Measurements from ENCODE around the gene TAF11L14.
"Not testable (repeated sequence)": the region's sequence is repeated elsewhere in the genome, so short reads cannot be mapped to it uniquely, and the experiment has no call there.

The TAF11L14 gene

GRCh38 chr5:17634160-17634559 is at the start of gene TAF11L14:
TSS of gene TAF11L14 (plus strand) at chr5:17634460.
- in situ Hi-C loops (cut with MboI; ENCODE audit: low sequenced_read_pairs, unreplicated experiment): no loop called here
- no peak for TF ChIP-seq CTCF (IDR thresholded peaks at IDR 0.05; ENCODE audit: borderline replicate concordance, control extremely low read depth, extremely low read depth, insufficient read depth, missing control alignments)
- no peak for DNase-seq (ENCODE audit: low spot score)

GRCh38 chr5:17585658-17586057 is 48.6 kb upstream of the TAF11L14 start, which contains the start of gene TAF11L7:
TSS of gene TAF11L7 (minus strand) at chr5:17585758.
- in situ Hi-C loops (cut with MboI; ENCODE audit: low sequenced_read_pairs, unreplicated experiment); DNase-seq (ENCODE audit: low spot score): not testable (repeated sequence)

- in situ Hi-C loops (cut with MboI; ENCODE audit: low sequenced_read_pairs, unreplicated experiment); DNase-seq (ENCODE audit: low spot score): not testable (repeated sequence)
These were observed 43.4 kb upstream of the TAF11L14 start, which contains the start of gene TAF11L8 for GRCh38 chr5:17590860-17591259. TSS of gene TAF11L8 (minus strand) at chr5:17590960.

GRCh38 chr5:17594255-17594654 is 40.0 kb upstream of the TAF11L14 start, which contains the start of gene TAF11L9:
TSS of gene TAF11L9 (minus strand) at chr5:17594394.
- DNase-seq (ENCODE audit: low spot score); in situ Hi-C loops (cut with MboI; ENCODE audit: low sequenced_read_pairs, unreplicated experiment): not testable (repeated sequence)

GRCh38 chr5:17597728-17598127 is 36.5 kb upstream of the TAF11L14 start, which contains the start of gene TAF11L10:
TSS of gene TAF11L10 (minus strand) at chr5:17597828.
- in situ Hi-C loops (cut with MboI; ENCODE audit: low sequenced_read_pairs, unreplicated experiment); DNase-seq (ENCODE audit: low spot score): not testable (repeated sequence)

- in situ Hi-C loops (cut with MboI; ENCODE audit: low sequenced_read_pairs, unreplicated experiment); DNase-seq (ENCODE audit: low spot score): not testable (repeated sequence)
These were observed 30.4 kb upstream of the TAF11L14 start, which contains the start of gene TAF11L11 for GRCh38 chr5:17603880-17604279. TSS of gene TAF11L11 (plus strand) at chr5:17604183.

- no peak for TF ChIP-seq CTCF (IDR thresholded peaks at IDR 0.05; ENCODE audit: borderline replicate concordance, control extremely low read depth, extremely low read depth, insufficient read depth, missing control alignments)
- in situ Hi-C loops (cut with MboI; ENCODE audit: low sequenced_read_pairs, unreplicated experiment): no loop called here
- DNase-seq (ENCODE audit: low spot score): no peak
These were observed 29.3 kb upstream of the TAF11L14 start for GRCh38 chr5:17604951-17605350.

- in situ Hi-C loops (cut with MboI; ENCODE audit: low sequenced_read_pairs, unreplicated experiment); DNase-seq (ENCODE audit: low spot score): not testable (repeated sequence)
These were observed 26.8 kb upstream of the TAF11L14 start for GRCh38 chr5:17607461-17607860.

- in situ Hi-C loops (cut with MboI; ENCODE audit: low sequenced_read_pairs, unreplicated experiment); DNase-seq (ENCODE audit: low spot score): not testable (repeated sequence)
These were observed 24.2 kb upstream of the TAF11L14 start, which contains the start of gene TAF11L12 for GRCh38 chr5:17610092-17610491. TSS of gene TAF11L12 (plus strand) at chr5:17610392.

GRCh38 chr5:17614872-17615605 is 19.2 kb upstream of the TAF11L14 start:
- no peak for TF ChIP-seq CTCF (IDR thresholded peaks at IDR 0.05; ENCODE audit: borderline replicate concordance, control extremely low read depth, extremely low read depth, insufficient read depth, missing control alignments)
- in situ Hi-C loops (cut with MboI; ENCODE audit: low sequenced_read_pairs, unreplicated experiment): no loop called here
- DNase-seq (ENCODE audit: low spot score): no peak
